ENCODE data around the gene SDK2.

GRCh38 chr17:73342541-73343167 lies 301.6 kb downstream of the SDK2 start:
- no peak for TF ChIP-seq POLR2A (IDR thresholded peaks at IDR 0.05)
- peak in 2 of 12 donors; percentile 4 to 6 for TF ChIP-seq CTCF (IDR thresholded peaks at IDR 0.05)
